Karpas-422 (cell line): Measurements from ENCODE around the gene GSC2. TPM values are rescaled to one million over a fixed set of nuclear protein-coding genes. Genes with fewer than 3 reads are reported as not detected.

ENCODE experiments used
- DNase-seq: peaks from one replicate; pipeline ENCODE4 v3.0.0-alpha.2; 2015
- H2AFZ ChIP-seq: fragments of 200-600 bp; sonication (generic); 2 replicates; pipeline ENCODE4 v1.6.1; 2014; ENCODE audit warnings: antibody characterized with exemption, low read length, mixed read lengths
- H3K27ac ChIP-seq: fragments of 200-600 bp; sonication (generic); 2 replicates; pipeline ENCODE4 v1.5.1; 2014; ENCODE audit warnings: mild to moderate bottlenecking, low read length, moderate library complexity
- H3K27me3 ChIP-seq: fragments of 200-600 bp; sonication (generic); 2 replicates; pipeline ENCODE4 v1.6.1; 2014; ENCODE audit warnings: low read length, mixed read lengths
- H3K36me3 ChIP-seq: fragments of 200-600 bp; sonication (generic); 2 replicates; pipeline ENCODE4 v1.6.1; 2014; ENCODE audit warnings: low read length, mixed read lengths; ENCODE audit not compliant: insufficient read depth
- H3K4me1 ChIP-seq: fragments of 200-600 bp; sonication (generic); 2 replicates; pipeline ENCODE4 v1.6.1; 2014; ENCODE audit warnings: mild to moderate bottlenecking, low read length, mixed read lengths
- H3K4me2 ChIP-seq: fragments of 200-600 bp; sonication (generic); 2 replicates; pipeline ENCODE4 v1.6.1; 2014; ENCODE audit warnings: low read length, low read depth, mild to moderate bottlenecking; ENCODE audit not compliant: poor library complexity, severe bottlenecking
- H3K4me3 ChIP-seq: fragments of 200-600 bp; sonication (generic); 2 replicates; pipeline ENCODE4 v1.5.1; 2014; ENCODE audit warnings: mild to moderate bottlenecking, antibody characterized with exemption, low read length, mixed read lengths
- H3K79me2 ChIP-seq: fragments of 200-600 bp; sonication (generic); 2 replicates; pipeline ENCODE4 v1.6.1; 2014; ENCODE audit warnings: mild to moderate bottlenecking, low read length, mixed read lengths
- H3K9ac ChIP-seq: fragments of 200-600 bp; sonication (generic); 2 replicates; pipeline ENCODE4 v1.6.0; 2014; ENCODE audit warnings: low read length
- H3K9me2 ChIP-seq: fragments of 200-600 bp; sonication (generic), shearing (Covaris generic); replicated peaks from 2 replicates; pipeline ENCODE4 v1.6.0; 2014; ENCODE audit warnings: mild to moderate bottlenecking, low read length, moderate library complexity; ENCODE audit not compliant: insufficient read depth
- H3K9me3 ChIP-seq: fragments of 300-700, 200-600 bp; sonication (generic); 2 replicates; pipeline ENCODE4 v1.6.1; 2014; ENCODE audit warnings: low read length, mixed read lengths
- H4K20me1 ChIP-seq: fragments of 200-600 bp; sonication (generic); 2 replicates; pipeline ENCODE4 v1.6.1; 2014; ENCODE audit warnings: mild to moderate bottlenecking, antibody characterized with exemption, low read length, low read depth; ENCODE audit not compliant: insufficient read depth
- total RNA-seq: library from RNA; depleted of rRNA; stranded (reverse); fragments of >200 nt; shearing (Covaris generic); gene quantifications from 2 replicates; pipeline ENCODE4 v1.2.3, GENCODE V29; 2014; ENCODE audit warnings: low replicate concordance

The GSC2 gene
- total RNA-seq, 1 experiment from 2014 or later: not detected

GRCh38 chr22:19151329-19152191 lies 1.5 kb upstream of the GSC2 start:
- Histone ChIP-seq H3K4me1 (no peaks in the 10 kb centered on the region), H3K4me3 (no peak overlapping the region), H2AFZ (no peak overlapping the region), H3K27ac (no peak overlapping the region), H3K4me2 (no peak overlapping the region), H3K9ac (no peak overlapping the region), H3K9me2 (no peaks in the 10 kb centered on the region), H3K79me2 (no peaks in the 10 kb centered on the region), H3K36me3 (no peaks in the 10 kb centered on the region), H3K27me3 (no peaks in the 10 kb centered on the region), H3K9me3 (no peaks in the 10 kb centered on the region), H4K20me1 (no peaks in the 10 kb centered on the region)
- DNase-seq: no peak

- no peak overlapping the region for H3K9ac ChIP-seq
- H3K79me2 ChIP-seq: no peaks in the 10 kb centered on the region
- H3K27ac ChIP-seq: no peak overlapping the region
- no peaks in the 10 kb centered on the region for H3K27me3 ChIP-seq
- peaks cover 4% of the 10 kb centered on the region; the same call in 1 of the 2 replicates for H3K4me1 ChIP-seq
- no peaks in the 10 kb centered on the region for H3K9me3 ChIP-seq
- no peak overlapping the region for H3K4me3 ChIP-seq
- no peaks in the 10 kb centered on the region for H4K20me1 ChIP-seq
- no peaks in the 10 kb centered on the region for H3K36me3 ChIP-seq
- H2AFZ ChIP-seq: no peak overlapping the region
- H3K9me2 ChIP-seq: no peaks in the 10 kb centered on the region
- DNase-seq: no peak
- no peak overlapping the region for H3K4me2 ChIP-seq
These were observed 613 bp upstream of the GSC2 start for GRCh38 chr22:19150482-19151328.

GRCh38 chr22:19149047-19149883 lies 827 bp downstream of the GSC2 start:
- no peak overlapping the region for H3K4me2 ChIP-seq
- no peak overlapping the region for H2AFZ ChIP-seq
- no peaks in the 10 kb centered on the region for H3K9me3 ChIP-seq
- H3K27ac ChIP-seq: no peak overlapping the region
- no peaks in the 10 kb centered on the region for H3K27me3 ChIP-seq
- DNase-seq: no peak
- no peak overlapping the region for H3K9ac ChIP-seq
- H3K4me3 ChIP-seq: no peak overlapping the region
- no peaks in the 10 kb centered on the region for H3K36me3 ChIP-seq
- no peaks in the 10 kb centered on the region for H4K20me1 ChIP-seq
- peaks cover 2% of the 10 kb centered on the region for H3K79me2 ChIP-seq
- peaks cover 7% of the 10 kb centered on the region; the same call in 1 of the 2 replicates for H3K4me1 ChIP-seq
- H3K9me2 ChIP-seq: no peaks in the 10 kb centered on the region

- no peaks in the 10 kb centered on the region for H3K27me3 ChIP-seq
- no peak overlapping the region for H3K27ac ChIP-seq
- H2AFZ ChIP-seq: no peak overlapping the region
- no peak overlapping the region for H3K4me3 ChIP-seq
- H3K9me3 ChIP-seq: no peaks in the 10 kb centered on the region
- no peak overlapping the region for H3K4me2 ChIP-seq
- H3K79me2 ChIP-seq: peaks cover 9% of the 10 kb centered on the region
- DNase-seq: no peak
- no peaks in the 10 kb centered on the region for H3K9me2 ChIP-seq
- peaks cover 10% of the 10 kb centered on the region for H3K4me1 ChIP-seq
- no peaks in the 10 kb centered on the region for H3K36me3 ChIP-seq
- H3K9ac ChIP-seq: no peak overlapping the region
- no peaks in the 10 kb centered on the region for H4K20me1 ChIP-seq
These were observed 1.6 kb downstream of the GSC2 start for GRCh38 chr22:19148417-19149046.

- Histone ChIP-seq H3K4me1 (peaks cover 14% of the 10 kb centered on the region), H3K27ac (no peak overlapping the region), H4K20me1 (no peaks in the 10 kb centered on the region), H3K27me3 (no peaks in the 10 kb centered on the region), H3K36me3 (peaks cover 4% of the 10 kb centered on the region; the same call in 1 of the 2 replicates), H3K4me2 (no peak overlapping the region), H3K9ac (no peak overlapping the region), H3K4me3 (no peak overlapping the region), H2AFZ (no peak overlapping the region), H3K79me2 (peaks cover 15% of the 10 kb centered on the region), H3K9me3 (no peaks in the 10 kb centered on the region), H3K9me2 (no peaks in the 10 kb centered on the region)
- DNase-seq: no peak
These were observed 2.8 kb downstream of the GSC2 start for GRCh38 chr22:19147195-19147780.

- Histone ChIP-seq H3K9ac (no peak overlapping the region), H3K4me3 (no peak overlapping the region), H3K4me1 (peaks cover 14% of the 10 kb centered on the region), H3K9me3 (no peaks in the 10 kb centered on the region), H3K36me3 (peaks cover 8% of the 10 kb centered on the region; the same call in 1 of the 2 replicates), H3K27me3 (no peaks in the 10 kb centered on the region), H4K20me1 (no peaks in the 10 kb centered on the region), H3K79me2 (peaks cover 15% of the 10 kb centered on the region), H3K27ac (no peak overlapping the region), H3K4me2 (no peak overlapping the region), H3K9me2 (no peaks in the 10 kb centered on the region), H2AFZ (peak overlapping the region; percentile 98)
- DNase-seq: no peak
These were observed 3.7 kb downstream of the GSC2 start for GRCh38 chr22:19146215-19146968.

- no peak overlapping the region for H2AFZ ChIP-seq
- peak overlapping the region; percentile 95 for H3K9ac ChIP-seq
These were observed 6.1 kb downstream of the GSC2 start for GRCh38 chr22:19143967-19144400.

More at GRCh38 chr22:19143967-19144400, 6.1 kb downstream of the GSC2 start:
- H3K27ac ChIP-seq: no peak overlapping the region
- peak overlapping the region; percentile 95 for H3K4me2 ChIP-seq
- H3K9me3 ChIP-seq: no peaks in the 10 kb centered on the region
- H3K36me3 ChIP-seq: peaks cover 16% of the 10 kb centered on the region; the same call in 1 of the 2 replicates
- no peaks in the 10 kb centered on the region for H3K27me3 ChIP-seq
- H3K4me3 ChIP-seq: peak overlapping the region; percentile 99
- H3K9me2 ChIP-seq: no peaks in the 10 kb centered on the region
- no peaks in the 10 kb centered on the region for H4K20me1 ChIP-seq
- DNase-seq: peak; percentile 71
- H3K79me2 ChIP-seq: peaks cover 15% of the 10 kb centered on the region
- peaks cover 14% of the 10 kb centered on the region for H3K4me1 ChIP-seq
